K562 (cell line): ENCODE data around the gene MAST3. TPM values are rescaled to one million over a fixed set of nuclear protein-coding genes. Genes with fewer than 3 reads are reported as not detected.

Experiments
- ETV1 ChIP-seq: fragments of 450-650 bp; conservative IDR thresholded peaks from 2 replicates; pipeline ENCODE4 v1.6.1; 2016; ENCODE audit warnings: missing genetic modification characterization, control low read depth, low read depth, missing compliant biosample characterization
- KDM2B ChIP-seq: fragments of 250-450 bp; sonication (Bioruptor Pico); IDR thresholded peaks from 2 replicates; pipeline ENCODE4 v1.8.0; 2021; ENCODE audit warnings: mild to moderate bottlenecking, moderate library complexity
- RUNX1 ChIP-seq: sonication (generic); IDR thresholded peaks from 2 replicates; pipeline ENCODE4 v1.6.1; 2016; ENCODE audit warnings: antibody characterized with exemption, low read depth
- polyA plus RNA-seq, 8 experiments: library from polyadenylated mRNA; depleted of rRNA in 4 of 8; stranded (reverse) in 5 of 8; unstranded in 3 of 8; fragments of >200 nt; fragmentation: Nextera tagmentation in 2 of 8; fragmentation: Illumina TruSeq in 1 of 8; extraction: Ambion mirVana in 2 of 8; extraction: Trizol in 1 of 8; gene quantifications; 2 replicates each; pipeline versions ENCODE4 v1.2.1 to v1.2.3, GENCODE V29; 2011 to 2014; ENCODE audit warnings: inconsistent platforms in 1 of 8, missing spikeins in 1 of 8
- total RNA-seq, 7 experiments: library from RNA; depleted of rRNA in 6 of 7; stranded (reverse); fragments of >200 nt in 6 of 7; fragmentation: Illumina TruSeq in 2 of 7; extraction: Trizol in 2 of 7; gene quantifications; 2 replicates each; pipeline versions ENCODE4 v1.2.1 to v1.2.3, GENCODE V29; 2011 to 2021; ENCODE audit warnings: low replicate concordance in 1 of 7
- TF ChIP-seq, protein P1 (sequence below): sonication (generic); formaldehyde crosslinking; IDR thresholded peaks from 2 replicates; pipeline ENCODE4 v1.5.0; 2020; ENCODE audit warnings: missing genetic modification reagents
- TF ChIP-seq, protein P2 (sequence below), 2 experiments: fragments of 450-650 bp; conservative IDR thresholded peaks; 2 replicates each; pipeline ENCODE4 v1.6.1; 2017; ENCODE audit warnings: mild to moderate bottlenecking in 2 of 2, moderate library complexity in 2 of 2
- TF ChIP-seq, protein P3 (sequence below): fragments of 450-650 bp; IDR thresholded peaks from 2 replicates; pipeline ENCODE4 v1.6.1; 2018; ENCODE audit not compliant: partially characterized antibody
- TF ChIP-seq, protein P4 (sequence below): fragments of 450-650 bp; formaldehyde crosslinking; IDR thresholded peaks from 2 replicates; pipeline ENCODE4 v1.4.0; 2020; ENCODE audit warnings: mild to moderate bottlenecking, moderate library complexity
- TF ChIP-seq, protein P5 (sequence below): fragments of 250-450 bp; sonication (Bioruptor Pico); IDR thresholded peaks from 2 replicates; pipeline ENCODE4 v1.5.0; 2022; ENCODE audit warnings: mild to moderate bottlenecking
- TF ChIP-seq, protein P6 (sequence below), 3 experiments: fragments of 200-800 bp in 1 of 3; fragments of 250-450 bp in 1 of 3; fragments of 450-650 bp in 1 of 3; sonication (Bioruptor Pico) in 1 of 3; sonication (Bioruptor generic) in 1 of 3; formaldehyde crosslinking in 1 of 3; IDR thresholded peaks; 2 replicates each; pipeline versions ENCODE4 v1.6.1 to v1.8.0; 2016 to 2022; ENCODE audit warnings: mild to moderate bottlenecking in 2 of 3, missing genetic modification characterization in 2 of 3, missing compliant biosample characterization in 1 of 3, moderate library complexity in 1 of 3

The MAST3 gene
- total and polyA plus RNA-seq, 9 of the 15 experiments (the other 6 are each of a cell fraction or from before 2014, with no cell fraction given) = 0.94 to 9.9 (median 2.4) TPM

DNA sequence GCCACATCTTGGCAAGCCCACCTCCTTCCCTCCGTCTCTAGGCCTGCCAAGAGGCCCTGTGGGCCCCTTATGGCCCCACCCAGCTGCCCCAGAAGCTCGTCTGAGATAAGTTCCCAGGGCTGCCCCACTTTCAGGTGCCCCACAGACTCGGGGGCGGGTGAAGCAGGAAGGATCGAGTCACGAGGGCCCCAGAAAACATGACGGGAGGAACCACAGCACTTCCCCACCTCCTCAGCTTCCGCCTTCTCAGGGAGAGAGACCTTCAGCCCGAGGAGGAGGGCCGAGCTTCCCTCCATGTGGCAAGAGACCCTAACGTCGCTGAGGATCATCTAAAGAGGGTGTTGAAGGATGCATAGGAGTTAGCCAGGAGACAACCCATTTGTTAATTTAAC is 6.4 kb upstream of the MAST3 start (continued):
- TF ChIP-seq, protein P1, sequence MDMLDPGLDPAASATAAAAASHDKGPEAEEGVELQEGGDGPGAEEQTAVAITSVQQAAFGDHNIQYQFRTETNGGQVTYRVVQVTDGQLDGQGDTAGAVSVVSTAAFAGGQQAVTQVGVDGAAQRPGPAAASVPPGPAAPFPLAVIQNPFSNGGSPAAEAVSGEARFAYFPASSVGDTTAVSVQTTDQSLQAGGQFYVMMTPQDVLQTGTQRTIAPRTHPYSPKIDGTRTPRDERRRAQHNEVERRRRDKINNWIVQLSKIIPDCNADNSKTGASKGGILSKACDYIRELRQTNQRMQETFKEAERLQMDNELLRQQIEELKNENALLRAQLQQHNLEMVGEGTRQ (CRISPR knock-in tag) = peak; percentile 51
- TF ChIP-seq, protein P2, sequence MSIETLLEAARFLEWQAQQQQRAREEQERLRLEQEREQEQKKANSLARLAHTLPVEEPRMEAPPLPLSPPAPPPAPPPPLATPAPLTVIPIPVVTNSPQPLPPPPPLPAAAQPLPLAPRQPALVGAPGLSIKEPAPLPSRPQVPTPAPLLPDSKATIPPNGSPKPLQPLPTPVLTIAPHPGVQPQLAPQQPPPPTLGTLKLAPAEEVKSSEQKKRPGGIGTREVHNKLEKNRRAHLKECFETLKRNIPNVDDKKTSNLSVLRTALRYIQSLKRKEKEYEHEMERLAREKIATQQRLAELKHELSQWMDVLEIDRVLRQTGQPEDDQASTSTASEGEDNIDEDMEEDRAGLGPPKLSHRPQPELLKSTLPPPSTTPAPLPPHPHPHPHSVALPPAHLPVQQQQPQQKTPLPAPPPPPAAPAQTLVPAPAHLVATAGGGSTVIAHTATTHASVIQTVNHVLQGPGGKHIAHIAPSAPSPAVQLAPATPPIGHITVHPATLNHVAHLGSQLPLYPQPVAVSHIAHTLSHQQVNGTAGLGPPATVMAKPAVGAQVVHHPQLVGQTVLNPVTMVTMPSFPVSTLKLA (conservative IDR thresholded peaks at IDR 0.05) = 0 out of 4 replicates have a peak, but pooled peaks of 1 of the 2 experiments have one; percentile 28
- TF ChIP-seq, protein P3, sequence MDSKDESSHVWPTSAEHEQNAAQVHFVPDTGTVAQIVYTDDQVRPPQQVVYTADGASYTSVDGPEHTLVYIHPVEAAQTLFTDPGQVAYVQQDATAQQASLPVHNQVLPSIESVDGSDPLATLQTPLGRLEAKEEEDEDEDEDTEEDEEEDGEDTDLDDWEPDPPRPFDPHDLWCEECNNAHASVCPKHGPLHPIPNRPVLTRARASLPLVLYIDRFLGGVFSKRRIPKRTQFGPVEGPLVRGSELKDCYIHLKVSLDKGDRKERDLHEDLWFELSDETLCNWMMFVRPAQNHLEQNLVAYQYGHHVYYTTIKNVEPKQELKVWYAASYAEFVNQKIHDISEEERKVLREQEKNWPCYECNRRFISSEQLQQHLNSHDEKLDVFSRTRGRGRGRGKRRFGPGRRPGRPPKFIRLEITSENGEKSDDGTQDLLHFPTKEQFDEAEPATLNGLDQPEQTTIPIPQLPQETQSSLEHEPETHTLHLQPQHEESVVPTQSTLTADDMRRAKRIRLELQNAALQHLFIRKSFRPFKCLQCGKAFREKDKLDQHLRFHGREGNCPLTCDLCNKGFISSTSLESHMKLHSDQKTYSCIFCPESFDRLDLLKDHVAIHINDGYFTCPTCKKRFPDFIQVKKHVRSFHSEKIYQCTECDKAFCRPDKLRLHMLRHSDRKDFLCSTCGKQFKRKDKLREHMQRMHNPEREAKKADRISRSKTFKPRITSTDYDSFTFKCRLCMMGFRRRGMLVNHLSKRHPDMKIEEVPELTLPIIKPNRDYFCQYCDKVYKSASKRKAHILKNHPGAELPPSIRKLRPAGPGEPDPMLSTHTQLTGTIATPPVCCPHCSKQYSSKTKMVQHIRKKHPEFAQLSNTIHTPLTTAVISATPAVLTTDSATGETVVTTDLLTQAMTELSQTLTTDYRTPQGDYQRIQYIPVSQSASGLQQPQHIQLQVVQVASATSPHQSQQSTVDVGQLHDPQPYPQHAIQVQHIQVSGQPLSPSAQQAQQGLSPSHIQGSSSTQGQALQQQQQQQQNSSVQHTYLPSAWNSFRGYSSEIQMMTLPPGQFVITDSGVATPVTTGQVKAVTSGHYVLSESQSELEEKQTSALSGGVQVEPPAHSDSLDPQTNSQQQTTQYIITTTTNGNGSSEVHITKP = peak; percentile 40
- TF ChIP-seq, protein P4, sequence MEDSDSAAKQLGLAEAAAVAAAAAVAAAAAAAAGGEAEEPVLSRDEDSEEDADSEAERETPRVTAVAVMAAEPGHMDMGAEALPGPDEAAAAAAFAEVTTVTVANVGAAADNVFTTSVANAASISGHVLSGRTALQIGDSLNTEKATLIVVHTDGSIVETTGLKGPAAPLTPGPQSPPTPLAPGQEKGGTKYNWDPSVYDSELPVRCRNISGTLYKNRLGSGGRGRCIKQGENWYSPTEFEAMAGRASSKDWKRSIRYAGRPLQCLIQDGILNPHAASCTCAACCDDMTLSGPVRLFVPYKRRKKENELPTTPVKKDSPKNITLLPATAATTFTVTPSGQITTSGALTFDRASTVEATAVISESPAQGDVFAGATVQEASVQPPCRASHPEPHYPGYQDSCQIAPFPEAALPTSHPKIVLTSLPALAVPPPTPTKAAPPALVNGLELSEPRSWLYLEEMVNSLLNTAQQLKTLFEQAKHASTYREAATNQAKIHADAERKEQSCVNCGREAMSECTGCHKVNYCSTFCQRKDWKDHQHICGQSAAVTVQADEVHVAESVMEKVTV (CRISPR knock-in tag) = peak; percentile 4; the same call in 1 of the 2 replicates
- TF ChIP-seq, protein P5, sequence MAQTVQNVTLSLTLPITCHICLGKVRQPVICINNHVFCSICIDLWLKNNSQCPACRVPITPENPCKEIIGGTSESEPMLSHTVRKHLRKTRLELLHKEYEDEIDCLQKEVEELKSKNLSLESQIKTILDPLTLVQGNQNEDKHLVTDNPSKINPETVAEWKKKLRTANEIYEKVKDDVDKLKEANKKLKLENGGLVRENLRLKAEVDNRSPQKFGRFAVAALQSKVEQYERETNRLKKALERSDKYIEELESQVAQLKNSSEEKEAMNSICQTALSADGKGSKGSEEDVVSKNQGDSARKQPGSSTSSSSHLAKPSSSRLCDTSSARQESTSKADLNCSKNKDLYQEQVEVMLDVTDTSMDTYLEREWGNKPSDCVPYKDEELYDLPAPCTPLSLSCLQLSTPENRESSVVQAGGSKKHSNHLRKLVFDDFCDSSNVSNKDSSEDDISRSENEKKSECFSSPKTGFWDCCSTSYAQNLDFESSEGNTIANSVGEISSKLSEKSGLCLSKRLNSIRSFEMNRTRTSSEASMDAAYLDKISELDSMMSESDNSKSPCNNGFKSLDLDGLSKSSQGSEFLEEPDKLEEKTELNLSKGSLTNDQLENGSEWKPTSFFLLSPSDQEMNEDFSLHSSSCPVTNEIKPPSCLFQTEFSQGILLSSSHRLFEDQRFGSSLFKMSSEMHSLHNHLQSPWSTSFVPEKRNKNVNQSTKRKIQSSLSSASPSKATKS (CRISPR knock-in tag) = no peak
- TF ChIP-seq RUNX1 (no peak), ETV1 (peak; percentile 25; the same call in 1 of the 2 replicates), KDM2B (CRISPR knock-in tag) (no peak)
- TF ChIP-seq, protein P6, sequence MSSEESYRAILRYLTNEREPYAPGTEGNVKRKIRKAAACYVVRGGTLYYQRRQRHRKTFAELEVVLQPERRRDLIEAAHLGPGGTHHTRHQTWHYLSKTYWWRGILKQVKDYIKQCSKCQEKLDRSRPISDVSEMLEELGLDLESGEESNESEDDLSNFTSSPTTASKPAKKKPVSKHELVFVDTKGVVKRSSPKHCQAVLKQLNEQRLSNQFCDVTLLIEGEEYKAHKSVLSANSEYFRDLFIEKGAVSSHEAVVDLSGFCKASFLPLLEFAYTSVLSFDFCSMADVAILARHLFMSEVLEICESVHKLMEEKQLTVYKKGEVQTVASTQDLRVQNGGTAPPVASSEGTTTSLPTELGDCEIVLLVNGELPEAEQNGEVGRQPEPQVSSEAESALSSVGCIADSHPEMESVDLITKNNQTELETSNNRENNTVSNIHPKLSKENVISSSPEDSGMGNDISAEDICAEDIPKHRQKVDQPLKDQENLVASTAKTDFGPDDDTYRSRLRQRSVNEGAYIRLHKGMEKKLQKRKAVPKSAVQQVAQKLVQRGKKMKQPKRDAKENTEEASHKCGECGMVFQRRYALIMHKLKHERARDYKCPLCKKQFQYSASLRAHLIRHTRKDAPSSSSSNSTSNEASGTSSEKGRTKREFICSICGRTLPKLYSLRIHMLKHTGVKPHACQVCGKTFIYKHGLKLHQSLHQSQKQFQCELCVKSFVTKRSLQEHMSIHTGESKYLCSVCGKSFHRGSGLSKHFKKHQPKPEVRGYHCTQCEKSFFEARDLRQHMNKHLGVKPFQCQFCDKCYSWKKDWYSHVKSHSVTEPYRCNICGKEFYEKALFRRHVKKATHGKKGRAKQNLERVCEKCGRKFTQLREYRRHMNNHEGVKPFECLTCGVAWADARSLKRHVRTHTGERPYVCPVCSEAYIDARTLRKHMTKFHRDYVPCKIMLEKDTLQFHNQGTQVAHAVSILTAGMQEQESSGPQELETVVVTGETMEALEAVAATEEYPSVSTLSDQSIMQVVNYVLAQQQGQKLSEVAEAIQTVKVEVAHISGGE (CRISPR knock-in tag; IDR thresholded peaks at IDR 0.05) = peak in 1 of 3 experiments; percentile 85; a peak in 2 of 6 replicates
